Posterior cingulate gyrus (tissue), 11 donors: ENCODE measurements around the gene TREML4.

ENCODE experiments used
- DNase-seq, 10 donors: peaks; one replicate each; pipeline versions ENCODE4 v3.0.0 to v3.0.0-alpha.2; 2020 to 2021; ENCODE audit warnings: mixed read lengths in 3 of 10
- intact Hi-C: fragments of 100-400 bp; cut with DNase I; formaldehyde crosslinking; loops from one replicate; pipeline ENCODE4 v1.15.1; 2023

The TREML4 gene

GRCh38 chr6:41247882-41248705, 19.9 kb downstream of the TREML4 start:
- no peak for DNase-seq
- intact Hi-C loops: no loop called here

GRCh38 chr6:41252401-41253169, 24.4 kb downstream of the TREML4 start:
- DNase-seq: no peak
- intact Hi-C loops: no loop called here

GRCh38 chr6:41255110-41255509, 27.0 kb downstream of the TREML4 start:
- intact Hi-C loops: no loop called here
- DNase-seq: no peak

- no peak for DNase-seq
- intact Hi-C loops: no loop called here
Observed at GRCh38 chr6:41255638-41256246, 27.6 kb downstream of the TREML4 start.

- intact Hi-C loops: no loop called here
- DNase-seq: no peak
Observed at GRCh38 chr6:41256383-41256782, 28.2 kb downstream of the TREML4 start.

GRCh38 chr6:41257369-41258195, 29.4 kb downstream of the TREML4 start:
- DNase-seq: no peak
- intact Hi-C loops: no loop called here

- DNase-seq: no peak
Observed at GRCh38 chr6:41258196-41258493, 30.0 kb downstream of the TREML4 start.

GRCh38 chr6:41262401-41262800, 34.3 kb downstream of the TREML4 start:
- intact Hi-C loops: no loop called here
- no peak for DNase-seq

More at GRCh38 chr6:41258196-41258493, 30.0 kb downstream of the TREML4 start:
- intact Hi-C loops: no loop called here

- intact Hi-C loops: no loop called here
- DNase-seq: no peak
Observed at GRCh38 chr6:41263267-41263666, 35.1 kb downstream of the TREML4 start.

- DNase-seq: no peak
- intact Hi-C loops: no loop called here
Observed at GRCh38 chr6:41266541-41266940, 38.4 kb downstream of the TREML4 start.

- intact Hi-C loops: no loop called here
- DNase-seq: no peak
Observed at GRCh38 chr6:41268478-41268877, 40.3 kb downstream of the TREML4 start.

GRCh38 chr6:41269166-41269565, 41.0 kb downstream of the TREML4 start:
- DNase-seq: no peak
- intact Hi-C loops: no loop called here

- DNase-seq: no peak
- intact Hi-C loops: no loop called here
Observed at GRCh38 chr6:41269716-41270115, 41.6 kb downstream of the TREML4 start.

GRCh38 chr6:41271901-41272395, 43.8 kb downstream of the TREML4 start:
- peak in 6 of 10 donors; percentile 12 to 88 (median 28) for DNase-seq
- intact Hi-C loops: no loop called here

GRCh38 chr6:41272591-41273240, 44.6 kb downstream of the TREML4 start:
- DNase-seq: no peak
- intact Hi-C loops: no loop called here

GRCh38 chr6:41273714-41274113, 45.6 kb downstream of the TREML4 start:
- intact Hi-C loops: no loop called here
- DNase-seq: no peak

GRCh38 chr6:41274256-41274655, 46.1 kb downstream of the TREML4 start:
- intact Hi-C loops: no loop called here
- no peak for DNase-seq

- intact Hi-C loops: no loop called here
- no peak for DNase-seq
Observed at GRCh38 chr6:41275489-41275888, 47.3 kb downstream of the TREML4 start.

GRCh38 chr6:41277605-41278004, 49.5 kb downstream of the TREML4 start:
- intact Hi-C loops: no loop called here

More at GRCh38 chr6:41277605-41278004, 49.5 kb downstream of the TREML4 start:
- no peak for DNase-seq
